ENCODE data around the gene FAM114A1.

FAM114A1 gene

GRCh38 chr4:38867478-38868058 lies at the start of gene FAM114A1:
FAM114A1 (plus strand) TSS chr4:38867806; CDS start chr4:38878079, 10,273 bp downstream.
- peak in 1 of 2 donors; percentile 46 for DNase-seq

- DNase-seq: no peak
Measured at GRCh38 chr4:38818441-38818976, 49.1 kb upstream of the FAM114A1 start.

GRCh38 chr4:38819569-38819968 lies 48.0 kb upstream of the FAM114A1 start:
- no peak for DNase-seq

GRCh38 chr4:38820329-38821061 lies 47.1 kb upstream of the FAM114A1 start:
- no peak for DNase-seq

DNA sequence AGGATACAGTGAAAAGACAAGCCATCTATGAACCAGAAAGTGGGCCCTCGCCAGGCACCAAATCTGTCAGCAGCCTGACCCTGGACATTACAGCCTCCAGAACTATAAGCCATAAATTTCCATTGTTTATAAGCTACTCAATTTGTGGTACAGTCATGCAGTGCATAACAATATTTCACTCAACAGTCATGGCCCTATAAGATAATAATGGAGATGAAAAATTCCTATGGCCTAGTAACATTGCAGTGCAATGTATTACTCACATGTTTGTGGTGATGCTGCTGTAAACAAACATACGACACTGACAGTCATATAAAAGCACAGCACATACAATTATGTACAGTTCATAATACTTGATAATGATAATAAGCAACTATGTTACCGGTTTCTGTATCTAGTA lies 45.9 kb upstream of the FAM114A1 start:
- DNase-seq: no peak

DNA sequence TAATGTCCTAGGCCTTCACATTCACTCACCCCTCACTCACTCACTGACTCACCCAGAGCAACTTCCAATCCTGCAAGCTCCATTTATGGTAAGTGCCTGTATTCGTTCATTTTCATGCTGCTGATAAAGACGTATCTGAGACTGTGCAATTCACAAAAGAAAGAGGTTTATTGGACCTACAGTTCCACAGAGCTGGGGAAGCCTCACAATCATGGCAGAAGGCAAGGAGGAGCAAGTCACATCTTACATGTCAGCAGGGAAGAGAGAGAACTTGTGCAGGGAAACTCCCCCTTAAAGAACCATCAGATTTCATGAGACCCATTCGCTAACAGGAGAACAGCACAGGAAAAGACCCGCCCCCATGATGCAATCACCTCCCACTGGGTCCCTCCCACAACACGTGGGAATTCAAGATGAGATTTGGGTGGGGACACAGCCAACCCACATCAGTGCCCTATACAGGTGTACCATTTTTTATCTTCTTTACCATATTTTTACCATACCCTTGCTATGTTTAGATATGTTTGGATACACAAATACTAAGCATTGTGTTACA lies 44.8 kb upstream of the FAM114A1 start:
- no peak for DNase-seq

GRCh38 chr4:38823766-38824165 lies 43.8 kb upstream of the FAM114A1 start:
- DNase-seq: no peak

DNA sequence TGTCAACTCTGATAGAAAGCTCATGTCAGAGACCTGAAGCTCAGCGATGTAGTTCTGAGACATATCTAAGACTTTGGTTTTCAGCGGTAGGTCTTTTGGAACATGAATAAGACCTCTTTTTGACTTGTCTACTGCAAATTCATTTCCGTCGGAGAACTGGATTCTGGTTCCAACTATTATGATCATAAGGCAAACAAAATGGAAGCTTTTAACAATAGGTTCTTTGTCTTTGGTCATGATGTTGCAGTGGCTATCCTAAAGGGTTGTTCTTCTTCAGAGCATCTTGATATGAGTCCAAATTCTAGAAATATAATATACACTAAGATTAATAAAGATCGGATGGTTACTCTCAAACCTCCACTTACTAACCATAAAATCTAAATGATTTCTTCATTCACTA lies 38.4 kb upstream of the FAM114A1 start:
- DNase-seq: no peak

DNA sequence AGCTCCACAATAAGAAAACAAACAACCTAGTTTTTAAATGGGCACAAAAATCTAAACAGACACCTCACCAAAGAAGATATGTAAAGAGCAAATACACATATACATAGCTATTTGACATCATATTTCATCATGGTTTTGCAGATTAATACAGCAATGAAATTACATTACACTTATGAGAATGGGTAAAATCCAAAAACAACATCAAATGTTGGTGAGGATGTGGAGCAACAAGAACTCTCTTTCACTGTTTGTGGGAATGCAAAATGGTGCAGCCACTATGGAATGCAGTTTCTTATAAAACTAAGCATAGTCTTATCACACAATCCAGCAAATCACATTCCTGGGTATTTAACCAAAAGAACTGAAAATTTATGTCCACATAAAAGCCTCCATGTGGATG lies 36.0 kb upstream of the FAM114A1 start:
- no peak for DNase-seq

DNA sequence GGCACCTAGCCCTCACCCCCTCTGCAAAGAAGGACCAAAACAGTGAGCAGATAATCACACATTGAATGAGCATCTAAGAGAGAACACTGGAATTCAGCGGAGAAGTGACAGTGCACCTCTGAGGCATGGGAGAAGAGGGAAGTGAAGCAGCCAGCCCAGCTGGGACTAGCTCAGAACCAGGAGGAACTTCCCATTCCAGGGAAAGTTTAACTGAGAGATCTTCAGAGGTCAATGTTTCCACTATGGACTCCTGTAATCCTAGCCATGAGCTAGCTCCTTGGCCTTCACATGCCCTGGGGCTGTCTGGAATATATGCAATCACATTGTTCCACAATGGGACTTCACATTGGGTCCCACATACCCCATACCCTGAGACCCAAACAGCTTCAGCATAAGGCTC lies 35.4 kb upstream of the FAM114A1 start:
- no peak for DNase-seq

DNA sequence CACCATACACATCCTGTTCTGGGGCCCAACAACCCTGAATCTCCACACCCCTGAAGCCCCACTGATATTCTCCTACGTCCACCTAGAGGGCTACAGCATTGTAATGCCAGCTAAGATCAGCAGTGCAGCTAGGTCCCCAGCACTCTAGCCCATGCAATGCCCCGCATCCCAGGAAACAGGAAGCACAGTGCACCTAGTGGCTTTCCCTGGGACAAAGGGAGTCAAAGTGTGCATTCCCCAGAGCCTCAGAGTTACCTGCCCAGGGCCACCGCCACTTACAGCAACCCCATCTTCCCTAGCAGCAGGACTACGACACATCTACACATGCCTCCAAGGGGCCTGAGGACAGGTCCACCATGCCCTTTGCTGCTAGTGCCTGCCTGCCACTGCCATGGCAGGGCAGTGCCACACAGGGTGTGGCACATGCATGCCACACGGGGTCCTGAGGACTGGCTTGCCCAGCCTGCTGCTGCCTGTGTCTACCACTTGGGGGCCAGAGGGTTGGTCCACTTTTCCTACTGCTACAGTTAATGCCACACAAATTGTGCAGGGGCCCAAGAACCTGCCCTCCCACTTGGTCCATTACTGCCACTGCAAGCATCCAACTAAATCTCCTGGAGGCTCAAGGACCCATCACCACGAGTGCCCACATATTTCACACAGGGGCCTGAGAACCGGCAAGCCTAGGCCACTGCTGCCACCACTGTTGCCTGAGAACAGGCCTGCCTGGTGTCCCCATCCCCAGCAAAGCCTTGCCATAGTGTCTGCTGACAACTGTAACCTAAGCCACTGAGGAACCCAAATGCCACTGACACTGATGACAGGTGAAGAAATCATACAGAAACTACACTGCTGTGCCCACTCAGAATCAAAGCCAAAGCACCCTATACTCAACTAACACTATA lies 34.7 kb upstream of the FAM114A1 start:
- DNase-seq: no peak

DNA sequence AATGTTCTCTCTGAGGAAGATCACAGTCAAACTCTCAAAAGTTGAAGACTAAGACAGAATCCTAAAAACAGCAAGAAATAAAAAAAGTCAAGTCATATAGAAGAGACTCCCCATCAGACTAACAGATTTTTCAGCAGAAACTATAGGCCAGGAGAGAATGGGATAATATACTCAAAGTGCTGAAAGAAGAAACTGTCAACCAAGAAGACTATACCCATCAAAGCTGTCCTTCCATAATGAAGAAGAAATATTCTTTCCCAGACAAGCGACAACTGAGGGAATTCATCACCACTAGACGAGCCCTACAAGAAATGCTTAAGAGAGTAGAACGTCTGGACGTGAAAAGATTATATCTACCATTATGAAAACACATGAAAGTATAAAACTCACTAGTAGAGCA lies 33.0 kb upstream of the FAM114A1 start:
- DNase-seq: no peak

DNA sequence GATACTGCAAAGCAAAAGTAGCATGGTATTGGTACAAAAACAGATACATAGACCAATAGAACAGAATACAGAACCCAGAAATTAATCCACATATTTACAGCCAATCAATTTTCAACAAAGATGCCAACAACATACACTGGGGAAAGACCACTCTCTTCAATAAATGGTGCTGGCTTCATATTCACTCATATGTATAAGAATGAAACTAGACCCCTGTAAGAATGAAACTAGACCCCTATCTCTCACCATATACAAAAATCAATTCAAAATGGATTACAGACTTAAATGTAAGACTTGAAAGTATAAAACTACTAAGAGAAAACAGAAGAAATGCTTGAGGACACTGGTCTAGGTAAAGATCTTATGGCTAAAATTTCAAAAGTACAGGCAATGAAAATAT lies 30.3 kb upstream of the FAM114A1 start:
- DNase-seq: no peak

GRCh38 chr4:38837849-38838248 lies 29.8 kb upstream of the FAM114A1 start:
- peak in 1 of 2 donors; percentile 91 for DNase-seq

DNA sequence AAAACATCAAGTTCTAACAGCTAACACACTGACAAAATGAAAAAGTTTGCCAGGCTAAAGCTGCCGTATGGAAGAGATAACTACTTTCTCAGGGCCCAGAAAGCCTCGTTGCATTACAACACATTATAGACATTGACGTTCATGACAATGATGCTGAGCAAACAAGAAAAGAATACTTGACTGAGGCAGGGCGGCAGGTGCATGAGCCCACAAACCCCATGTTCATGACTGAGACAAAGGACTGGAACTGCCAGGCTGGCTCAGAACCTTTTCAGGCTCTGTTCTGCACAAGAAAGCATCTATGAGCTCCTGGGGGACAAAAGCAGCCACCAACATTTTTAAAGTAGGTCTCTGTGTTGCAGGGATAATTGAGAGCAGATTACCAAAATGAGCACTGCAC lies 24.6 kb upstream of the FAM114A1 start:
- DNase-seq: no peak

DNA sequence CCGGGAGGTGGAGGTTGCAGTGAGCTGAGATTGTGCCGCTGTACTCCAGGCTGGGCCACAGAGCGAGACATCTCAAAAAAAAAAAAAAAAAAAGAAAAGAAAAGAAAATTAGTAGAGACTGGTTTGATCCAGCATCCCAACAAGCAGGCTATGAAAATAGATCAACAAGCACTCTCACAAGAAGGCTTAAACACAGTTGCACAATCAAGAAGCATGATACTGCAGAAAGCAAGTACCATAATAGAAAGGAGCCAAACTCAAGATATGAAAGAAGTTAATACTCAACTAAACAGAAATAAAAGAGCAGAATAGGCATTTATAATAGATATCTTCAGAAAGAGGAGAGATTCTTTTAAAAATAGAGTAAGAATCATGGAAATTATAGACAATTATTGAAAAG lies 21.6 kb upstream of the FAM114A1 start:
- no peak for DNase-seq

DNA sequence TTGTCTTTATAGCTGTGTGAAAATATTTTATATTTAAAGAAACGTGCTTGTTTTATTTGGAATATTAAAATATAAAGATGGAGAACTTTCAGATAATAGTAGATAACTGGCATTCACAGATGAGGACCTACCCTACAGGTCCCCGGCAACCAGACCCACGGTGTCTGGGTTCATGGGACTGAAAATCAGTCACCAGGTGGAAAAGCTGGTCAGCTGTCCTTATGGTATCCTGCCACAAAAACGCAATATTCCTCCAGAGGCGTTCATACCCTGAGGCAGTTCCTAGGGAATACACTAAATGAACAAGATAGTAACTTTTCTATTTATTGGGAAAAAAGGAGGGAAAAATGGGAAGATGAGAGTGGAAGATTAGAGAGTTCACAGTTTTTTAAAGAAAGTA lies 12.1 kb upstream of the FAM114A1 start:
- DNase-seq: no peak

- no peak for DNase-seq
Measured at GRCh38 chr4:38856046-38856445, 11.6 kb upstream of the FAM114A1 start.

DNA sequence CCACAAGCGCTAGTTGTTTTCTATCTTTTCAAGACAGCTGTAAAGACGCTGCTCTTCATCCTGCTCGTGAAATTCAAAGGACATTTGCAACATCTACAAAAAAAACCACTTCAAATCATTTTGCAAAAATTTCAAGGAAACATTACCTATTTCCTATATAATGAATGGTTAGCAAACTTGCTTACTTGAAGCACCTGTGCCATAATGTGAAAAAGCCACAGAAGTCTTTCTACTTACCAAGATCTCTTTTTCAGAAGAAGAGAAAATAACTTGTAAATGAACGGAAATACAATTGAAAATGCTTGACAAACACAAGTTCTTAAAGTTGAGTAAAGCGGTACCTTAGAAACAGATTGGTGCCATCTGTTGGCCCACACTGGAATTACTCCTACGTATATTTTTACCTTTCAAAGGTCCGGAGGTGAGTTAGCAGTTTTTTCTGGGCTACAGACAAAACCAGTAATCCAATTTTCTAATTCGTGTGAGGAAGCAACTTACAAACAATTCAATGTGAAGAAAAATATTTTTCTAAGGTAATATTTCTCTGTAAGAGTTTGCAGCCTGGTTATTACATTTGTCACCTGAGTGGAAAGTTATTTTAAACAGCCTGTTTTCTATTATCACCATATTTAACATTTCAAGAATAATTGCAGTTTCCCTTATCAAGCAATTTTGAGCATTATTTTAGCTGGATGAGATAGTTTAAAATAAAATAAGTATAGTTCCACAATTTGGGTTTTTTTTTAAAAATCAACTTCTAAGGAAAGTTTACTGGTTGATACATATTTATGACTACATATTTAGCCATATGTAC lies 10.9 kb upstream of the FAM114A1 start, which contains the start of gene TLR6:
Gene TLR6 (minus strand): TSS at position 294 of the 814 bp plus-strand sequence. CDS start 27,344 bp downstream, outside the sequence.
- DNase-seq: peak in 1 of 2 donors; percentile 55

- DNase-seq: peak; percentile 73 to 97
Measured at GRCh38 chr4:38857354-38858096, 10.1 kb upstream of the FAM114A1 start.

- no peak for DNase-seq
Measured at GRCh38 chr4:38858097-38858420, 9.5 kb upstream of the FAM114A1 start.

All from bone marrow (tissue), 2 donors.